HepG2 (cell line): ENCODE data around the gene GALNT12. TPM values are rescaled to one million over a fixed set of nuclear protein-coding genes. Genes with fewer than 3 reads are reported as not detected.

Experiments used
- AGO1 ChIP-seq: fragments of 200-400 bp; formaldehyde crosslinking; IDR thresholded peaks from 2 replicates; pipeline ENCODE4 v1.6.1; 2017; ENCODE audit warnings: mild to moderate bottlenecking, low read depth, low read length, moderate library complexity; ENCODE audit not compliant: poor library complexity, severe bottlenecking
- EED ChIP-seq: sonication (generic); formaldehyde crosslinking; IDR thresholded peaks from 2 replicates; pipeline ENCODE4 v1.5.0; 2020; ENCODE audit warnings: mild to moderate bottlenecking, missing genetic modification reagents
- ELF4 ChIP-seq: sonication (generic); formaldehyde crosslinking; IDR thresholded peaks from 2 replicates; pipeline ENCODE4 v1.5.0; 2020; ENCODE audit warnings: missing genetic modification reagents, mild to moderate bottlenecking, moderate library complexity, borderline replicate concordance
- KDM4B ChIP-seq: sonication (generic); formaldehyde crosslinking; IDR thresholded peaks from 2 replicates; pipeline ENCODE4 v1.4.0; 2020; ENCODE audit warnings: missing genetic modification reagents
- RBM39 ChIP-seq: fragments of 200-400 bp; formaldehyde crosslinking; IDR thresholded peaks from one replicate; pipeline ENCODE4 v1.6.1; 2018; ENCODE audit warnings: antibody characterized with exemption, mild to moderate bottlenecking, low read depth, low read length; ENCODE audit not compliant: poor library complexity, severe bottlenecking
- SP5 ChIP-seq: IDR thresholded peaks from 2 replicates; pipeline ENCODE4 v1.6.1; 2016; ENCODE audit warnings: low read depth, borderline replicate concordance
- TCF12 ChIP-seq, 2 experiments: fragments of 450-650 bp in 1 of 2; sonication (generic) in 1 of 2; formaldehyde crosslinking in 1 of 2; IDR thresholded peaks; 2 replicates each; pipeline versions ENCODE4 v1.6.1 to v1.8.0; 2017 to 2022; ENCODE audit warnings: antibody characterized with exemption in 1 of 2, mild to moderate bottlenecking in 1 of 2, missing genetic modification reagents in 1 of 2, moderate library complexity in 1 of 2
- YEATS2 ChIP-seq: sonication (generic); formaldehyde crosslinking; IDR thresholded peaks from 2 replicates; pipeline ENCODE4 v1.4.0; 2020; ENCODE audit warnings: missing genetic modification reagents, borderline replicate concordance
- ZFP90 ChIP-seq: sonication (generic); formaldehyde crosslinking; IDR thresholded peaks from 2 replicates; pipeline ENCODE4 v1.8.0; 2022; ENCODE audit warnings: missing genetic modification reagents, mild to moderate bottlenecking, inconsistent platforms, borderline replicate concordance
- ZNF101 ChIP-seq: sonication (generic); formaldehyde crosslinking; IDR thresholded peaks from 2 replicates; pipeline ENCODE4 v1.4.0; 2020; ENCODE audit warnings: mild to moderate bottlenecking, low read depth, missing genetic modification reagents, borderline replicate concordance
- ZNF350 ChIP-seq: sonication (generic); formaldehyde crosslinking; IDR thresholded peaks from 2 replicates; pipeline ENCODE4 v1.4.0; 2020; ENCODE audit warnings: mild to moderate bottlenecking, low read depth, missing genetic modification reagents, borderline replicate concordance
- ZNF558 ChIP-seq: sonication (generic); formaldehyde crosslinking; IDR thresholded peaks from 2 replicates; pipeline ENCODE4 v1.9.0; 2022; ENCODE audit warnings: mild to moderate bottlenecking, missing genetic modification reagents, borderline replicate concordance
- ZNF720 ChIP-seq: sonication (generic); formaldehyde crosslinking; IDR thresholded peaks from 2 replicates; pipeline ENCODE4 v1.4.0; 2020; ENCODE audit warnings: missing genetic modification reagents
- ZZZ3 ChIP-seq: sonication (generic); formaldehyde crosslinking; IDR thresholded peaks from 2 replicates; pipeline ENCODE4 v1.4.0; 2020; ENCODE audit warnings: missing genetic modification reagents, mild to moderate bottlenecking, borderline replicate concordance
- polyA plus RNA-seq, 8 experiments: library from polyadenylated mRNA; depleted of rRNA in 3 of 8; stranded (reverse) in 7 of 8; unstranded in 1 of 8; fragments of >200 nt; fragmentation: Illumina TruSeq in 4 of 8; extraction: Trizol in 4 of 8; gene quantifications; 2 replicates each; pipeline versions ENCODE4 v1.2.1 to v1.2.3, GENCODE V29; 2011 to 2016; ENCODE audit warnings: low read depth in 4 of 8, missing spikeins in 1 of 8, mixed read lengths in 1 of 8; ENCODE audit not compliant: insufficient read depth in 1 of 8
- total RNA-seq, 5 experiments: library from RNA; depleted of rRNA; stranded (reverse); fragments of >200 nt; fragmentation: Illumina TruSeq; extraction: Trizol; gene quantifications; 2 replicates each; pipeline ENCODE4 v1.2.3, GENCODE V29; 2016; ENCODE audit warnings: low read depth in 1 of 5
- TF ChIP-seq, protein P1 (sequence below): IDR thresholded peaks from 2 replicates; pipeline ENCODE4 v1.6.1; 2016; ENCODE audit warnings: low read depth, borderline replicate concordance
- TF ChIP-seq, protein P2 (sequence below): sonication (generic); formaldehyde crosslinking; IDR thresholded peaks from 2 replicates; pipeline ENCODE4 v1.4.0; 2020; ENCODE audit warnings: missing genetic modification reagents
- TF ChIP-seq, protein P3 (sequence below): sonication (generic); formaldehyde crosslinking; IDR thresholded peaks from 2 replicates; pipeline ENCODE4 v1.4.0; 2020; ENCODE audit warnings: mild to moderate bottlenecking, missing genetic modification reagents

The GALNT12 gene
- total and polyA plus RNA-seq, 2 of the 13 experiments (the other 11 are each of a cell fraction or from before 2014, with no cell fraction given), result 0.07 TPM; not detected in 1

GRCh38 chr9:98848450-98849149 lies 41.1 kb downstream of the GALNT12 start (continued):
- TF ChIP-seq ZNF350 (CRISPR knock-in tag), result no peak
- TF ChIP-seq, protein P1, sequence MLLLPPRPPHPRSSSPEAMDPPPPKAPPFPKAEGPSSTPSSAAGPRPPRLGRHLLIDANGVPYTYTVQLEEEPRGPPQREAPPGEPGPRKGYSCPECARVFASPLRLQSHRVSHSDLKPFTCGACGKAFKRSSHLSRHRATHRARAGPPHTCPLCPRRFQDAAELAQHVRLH (CRISPR knock-in tag), result peak; percentile 62; the same call in 1 of the 2 replicates
- TF ChIP-seq RBM39, result no peak
- TF ChIP-seq, protein P2, sequence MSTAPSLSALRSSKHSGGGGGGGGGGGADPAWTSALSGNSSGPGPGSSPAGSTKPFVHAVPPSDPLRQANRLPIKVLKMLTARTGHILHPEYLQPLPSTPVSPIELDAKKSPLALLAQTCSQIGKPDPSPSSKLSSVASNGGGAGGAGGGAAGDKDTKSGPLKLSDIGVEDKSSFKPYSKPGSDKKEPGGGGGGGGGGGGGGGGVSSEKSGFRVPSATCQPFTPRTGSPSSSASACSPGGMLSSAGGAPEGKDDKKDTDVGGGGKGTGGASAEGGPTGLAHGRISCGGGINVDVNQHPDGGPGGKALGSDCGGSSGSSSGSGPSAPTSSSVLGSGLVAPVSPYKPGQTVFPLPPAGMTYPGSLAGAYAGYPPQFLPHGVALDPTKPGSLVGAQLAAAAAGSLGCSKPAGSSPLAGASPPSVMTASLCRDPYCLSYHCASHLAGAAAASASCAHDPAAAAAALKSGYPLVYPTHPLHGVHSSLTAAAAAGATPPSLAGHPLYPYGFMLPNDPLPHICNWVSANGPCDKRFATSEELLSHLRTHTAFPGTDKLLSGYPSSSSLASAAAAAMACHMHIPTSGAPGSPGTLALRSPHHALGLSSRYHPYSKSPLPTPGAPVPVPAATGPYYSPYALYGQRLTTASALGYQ (CRISPR knock-in tag), result no peak
- TF ChIP-seq ZFP90, result no peak
- no peak for TF ChIP-seq ZZZ3 (CRISPR knock-in tag)
- TF ChIP-seq, protein P3, sequence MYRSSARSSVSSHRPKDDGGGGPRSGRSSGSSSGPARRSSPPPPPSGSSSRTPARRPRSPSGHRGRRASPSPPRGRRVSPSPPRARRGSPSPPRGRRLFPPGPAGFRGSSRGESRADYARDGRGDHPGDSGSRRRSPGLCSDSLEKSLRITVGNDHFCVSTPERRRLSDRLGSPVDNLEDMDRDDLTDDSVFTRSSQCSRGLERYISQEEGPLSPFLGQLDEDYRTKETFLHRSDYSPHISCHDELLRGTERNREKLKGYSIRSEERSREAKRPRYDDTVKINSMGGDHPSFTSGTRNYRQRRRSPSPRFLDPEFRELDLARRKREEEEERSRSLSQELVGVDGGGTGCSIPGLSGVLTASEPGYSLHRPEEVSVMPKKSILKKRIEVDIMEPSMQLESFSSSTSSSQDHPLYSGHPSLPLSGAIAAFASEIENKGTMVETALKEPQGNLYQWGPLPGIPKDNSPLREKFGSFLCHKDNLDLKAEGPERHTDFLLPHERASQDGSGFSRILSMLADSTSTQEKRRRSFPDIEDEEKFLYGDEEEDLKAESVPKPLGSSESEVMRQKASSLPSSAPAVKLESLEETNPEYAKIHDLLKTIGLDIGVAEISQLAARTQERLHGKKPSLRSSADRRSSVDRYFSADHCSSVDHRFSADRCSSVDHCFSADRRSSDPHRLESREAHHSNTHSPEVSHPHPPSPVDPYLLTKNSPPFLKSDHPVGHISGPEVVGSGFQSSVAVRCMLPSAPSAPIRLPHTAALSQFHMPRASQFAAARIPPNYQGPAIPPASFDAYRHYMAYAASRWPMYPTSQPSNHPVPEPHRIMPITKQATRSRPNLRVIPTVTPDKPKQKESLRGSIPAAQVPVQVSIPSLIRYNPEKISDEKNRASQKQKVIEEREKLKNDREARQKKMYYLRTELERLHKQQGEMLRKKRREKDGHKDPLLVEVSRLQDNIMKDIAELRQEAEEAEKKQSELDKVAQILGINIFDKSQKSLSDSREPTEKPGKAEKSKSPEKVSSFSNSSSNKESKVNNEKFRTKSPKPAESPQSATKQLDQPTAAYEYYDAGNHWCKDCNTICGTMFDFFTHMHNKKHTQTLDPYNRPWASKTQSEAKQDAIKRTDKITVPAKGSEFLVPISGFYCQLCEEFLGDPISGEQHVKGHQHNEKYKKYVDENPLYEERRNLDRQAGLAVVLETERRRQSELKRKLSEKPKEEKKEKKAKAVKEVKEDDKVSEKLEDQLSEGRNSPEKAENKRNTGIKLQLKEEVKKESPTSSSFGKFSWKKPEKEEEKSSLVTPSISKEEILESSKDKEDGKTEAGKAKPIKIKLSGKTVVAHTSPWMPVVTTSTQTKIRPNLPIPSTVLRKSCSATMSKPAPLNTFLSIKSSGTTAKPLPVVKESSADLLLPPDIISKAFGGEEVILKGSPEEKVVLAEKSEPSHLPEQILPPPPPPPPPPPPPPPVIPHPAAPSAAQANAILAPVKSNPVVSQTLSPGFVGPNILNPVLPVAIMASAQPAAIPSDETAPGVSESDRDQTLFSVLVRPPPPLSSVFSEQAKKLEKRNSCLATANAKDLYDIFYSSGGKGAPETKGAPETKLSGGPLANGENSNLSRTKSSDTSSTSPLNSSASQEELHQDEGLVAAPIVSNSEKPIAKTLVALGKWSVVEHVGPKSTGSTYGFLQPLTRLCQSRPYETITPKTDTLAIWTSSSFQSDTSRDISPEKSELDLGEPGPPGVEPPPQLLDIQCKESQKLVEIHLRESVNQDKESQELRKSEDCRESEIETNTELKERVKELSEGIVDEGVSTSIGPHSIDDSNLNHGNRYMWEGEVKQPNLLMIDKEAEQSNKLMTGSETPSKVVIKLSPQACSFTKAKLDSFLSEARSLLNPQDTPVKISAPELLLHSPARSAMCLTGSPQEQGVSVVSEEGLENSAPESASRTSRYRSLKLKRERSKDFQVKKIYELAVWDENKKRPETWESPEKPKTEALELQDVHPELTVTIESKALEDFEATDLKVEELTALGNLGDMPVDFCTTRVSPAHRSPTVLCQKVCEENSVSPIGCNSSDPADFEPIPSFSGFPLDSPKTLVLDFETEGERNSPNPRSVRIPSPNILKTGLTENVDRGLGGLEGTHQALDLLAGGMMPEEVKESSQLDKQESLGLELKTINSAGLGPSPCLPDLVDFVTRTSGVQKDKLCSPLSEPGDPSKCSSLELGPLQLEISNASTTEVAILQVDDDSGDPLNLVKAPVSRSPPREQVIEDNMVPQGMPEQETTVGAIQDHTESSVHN, result no peak
- TF ChIP-seq ZNF720 (CRISPR knock-in tag), result no peak
- no peak for TF ChIP-seq ZNF101 (CRISPR knock-in tag)
- no peak for TF ChIP-seq KDM4B (CRISPR knock-in tag)
- TF ChIP-seq ZNF558, result no peak
- no peak for TF ChIP-seq ELF4 (CRISPR knock-in tag)
- TF ChIP-seq YEATS2 (CRISPR knock-in tag), result no peak
- no peak for TF ChIP-seq SP5 (CRISPR knock-in tag)
- no peak for TF ChIP-seq AGO1
- TF ChIP-seq TCF12 (IDR thresholded peaks at IDR 0.05), result no peak
- no peak for TF ChIP-seq TCF12 (CRISPR knock-in tag; IDR thresholded peaks at IDR 0.05)
- no peak for TF ChIP-seq EED (CRISPR knock-in tag)
